GM19397 (cell line): ENCODE data around the gene TLE4.
"Not testable (repeated sequence)": the region's sequence is repeated elsewhere in the genome, so short reads cannot be mapped to it uniquely, and the experiment has no call there.

Experiments
- ATAC-seq: cut with Tn5 transposase; IDR thresholded peaks from one replicate; pipeline ENCODE4 v1.9.1; 2021; ENCODE audit warnings: mild to moderate bottlenecking, moderate library complexity; ENCODE audit not compliant: unreplicated experiment

TLE4 gene

DNA sequence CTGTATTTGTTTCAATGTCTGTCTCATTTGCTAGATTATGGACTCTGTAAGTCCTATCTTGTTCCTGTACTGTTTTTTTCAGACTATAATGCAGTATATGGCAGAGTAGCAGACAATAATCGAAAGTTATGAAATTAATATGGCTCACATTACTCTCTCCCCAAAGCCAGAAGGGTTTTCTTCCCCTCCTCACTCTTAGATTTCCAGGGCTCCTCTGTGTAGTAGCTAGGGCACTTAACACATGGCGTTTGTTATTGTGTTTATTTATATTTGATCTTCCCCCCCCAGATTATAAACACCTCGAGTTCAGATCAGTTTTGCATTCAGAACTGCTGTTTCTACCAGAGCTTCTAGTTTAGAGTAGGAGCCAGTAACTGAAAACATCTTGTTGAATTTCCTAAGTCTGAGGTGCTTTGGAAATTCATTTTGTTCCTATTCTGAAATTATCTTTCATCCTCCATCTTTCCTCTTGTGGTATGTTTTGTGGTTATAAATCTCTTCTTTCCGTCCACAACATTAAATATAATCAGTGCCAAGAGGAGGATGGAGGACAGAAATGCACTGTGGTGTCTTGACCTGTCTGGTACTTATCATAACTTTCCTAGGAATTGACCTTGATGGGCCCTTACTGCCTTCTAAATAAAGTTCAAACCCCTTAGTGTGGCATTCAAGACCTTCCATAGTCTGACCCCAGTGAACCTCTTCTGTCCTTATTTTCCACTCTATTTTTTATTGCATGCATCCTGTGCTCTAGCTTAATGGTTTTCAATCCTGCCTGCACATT is 27.0 kb downstream of the TLE4 start:
- no peak for ATAC-seq

GRCh38 chr9:79600466-79600865 is 28.7 kb downstream of the TLE4 start:
- no peak for ATAC-seq

DNA sequence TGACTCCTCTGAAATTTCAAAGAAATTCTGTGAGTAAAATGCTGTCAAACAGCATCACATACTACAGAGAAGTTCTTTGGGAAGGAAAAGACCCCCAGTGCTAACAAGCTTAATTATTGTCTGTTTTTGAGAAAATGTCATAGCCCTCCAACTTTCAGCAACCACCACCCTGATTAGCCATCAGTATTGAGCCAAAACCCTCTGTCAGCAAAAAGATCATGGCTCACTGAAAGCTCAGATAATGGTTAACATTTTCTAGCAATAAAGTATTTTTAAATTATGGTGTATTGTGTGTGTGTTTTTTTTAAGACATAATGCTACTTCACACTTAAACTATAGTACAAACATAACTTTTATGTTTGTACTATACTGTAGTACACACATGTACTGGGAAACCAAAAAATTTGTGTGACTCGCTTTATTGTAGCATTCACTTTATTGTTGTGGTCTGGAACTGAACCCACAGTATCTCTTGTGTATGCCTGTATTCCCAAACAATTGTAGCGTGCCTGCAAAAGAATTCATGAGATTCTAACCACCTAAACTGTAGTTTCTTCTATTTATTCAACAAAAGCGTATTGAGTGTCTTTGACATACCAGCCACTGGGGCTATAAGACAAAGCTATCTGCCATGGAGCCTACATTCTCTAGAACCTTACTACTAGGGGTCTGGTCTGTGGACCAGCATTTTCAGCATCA is 31.6 kb downstream of the TLE4 start:
- ATAC-seq: no peak

- ATAC-seq: no peak
Measured at GRCh38 chr9:79604149-79604548, 32.4 kb downstream of the TLE4 start.

DNA sequence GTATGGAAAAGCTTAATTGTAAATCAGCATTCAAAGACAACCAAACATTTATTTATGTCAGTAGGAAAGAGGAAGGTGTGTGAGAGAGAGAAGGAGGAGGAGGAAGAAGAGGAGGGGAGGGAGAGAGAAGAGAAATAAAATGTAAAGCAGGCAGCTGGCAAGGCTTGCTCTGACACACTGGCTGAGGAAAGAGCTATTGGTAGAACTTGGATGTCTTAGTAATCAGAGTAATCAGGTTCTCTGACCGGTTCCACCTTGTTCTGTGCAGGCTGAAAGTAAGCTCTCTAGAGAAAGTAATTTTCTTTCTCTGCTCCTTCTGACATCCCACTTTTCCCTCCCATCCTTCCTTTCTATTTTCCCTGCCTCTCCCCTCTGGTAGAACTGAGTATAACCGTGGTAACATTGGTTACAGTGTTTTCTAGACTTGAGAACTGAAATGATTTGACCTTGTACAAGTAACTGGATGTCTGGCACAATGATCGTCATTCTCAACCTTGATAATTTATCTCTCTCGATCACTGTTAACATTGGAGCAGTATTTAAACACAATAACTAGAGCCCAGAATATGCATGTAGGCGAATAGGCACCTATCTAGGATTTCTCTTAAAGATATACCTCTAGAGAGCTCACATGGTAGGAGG is 33.3 kb downstream of the TLE4 start:
- no peak for ATAC-seq

DNA sequence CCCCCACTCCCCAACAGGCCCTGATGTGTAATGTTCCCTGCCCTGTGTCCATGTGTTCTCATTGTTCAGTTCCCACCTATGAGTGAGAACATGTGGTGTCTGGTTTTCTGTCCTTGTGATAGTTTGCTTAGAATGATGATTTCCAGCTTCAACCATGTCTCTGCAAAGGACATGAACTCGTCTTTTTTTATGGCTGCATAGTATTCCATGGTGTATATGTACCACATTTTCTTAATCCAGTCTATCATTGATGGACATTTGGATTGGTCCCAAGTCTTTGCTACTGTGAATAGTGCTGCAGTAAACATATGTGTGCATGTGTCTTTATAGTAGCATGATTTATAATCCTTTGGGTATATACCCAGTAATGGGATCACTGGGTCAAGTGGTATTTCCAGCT is 34.8 kb downstream of the TLE4 start:
- ATAC-seq: not testable (repeated sequence)

- ATAC-seq: no peak
Measured at GRCh38 chr9:79609468-79610018, 37.8 kb downstream of the TLE4 start.

- no peak for ATAC-seq
Measured at GRCh38 chr9:79610019-79610631, 38.4 kb downstream of the TLE4 start.

- peak; percentile 61 for ATAC-seq
Measured at GRCh38 chr9:79610791-79611614, 39.2 kb downstream of the TLE4 start.

DNA sequence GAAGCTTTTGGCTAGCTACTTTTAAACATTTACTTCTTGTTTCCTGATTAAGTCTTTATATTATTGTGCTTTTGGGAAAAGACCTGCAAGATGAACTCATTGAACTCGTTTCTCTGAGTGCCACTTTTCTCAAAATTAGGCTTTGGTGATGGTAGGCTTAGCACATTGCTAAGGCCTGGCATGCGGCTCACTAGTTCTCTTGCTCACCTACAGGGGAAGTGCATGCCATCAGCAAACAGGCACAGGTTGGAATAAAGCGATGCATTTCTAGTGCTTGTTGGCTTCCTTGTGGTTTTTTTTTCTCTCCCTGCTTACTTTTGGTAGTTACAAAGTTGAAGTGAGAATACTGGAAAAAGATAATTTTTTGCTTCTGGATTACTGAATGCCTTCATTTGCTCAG is 41.4 kb downstream of the TLE4 start:
- ATAC-seq: no peak

- ATAC-seq: no peak
Measured at GRCh38 chr9:79615038-79615437, 43.3 kb downstream of the TLE4 start.

- no peak for ATAC-seq
Measured at GRCh38 chr9:79616013-79616412, 44.2 kb downstream of the TLE4 start.

DNA sequence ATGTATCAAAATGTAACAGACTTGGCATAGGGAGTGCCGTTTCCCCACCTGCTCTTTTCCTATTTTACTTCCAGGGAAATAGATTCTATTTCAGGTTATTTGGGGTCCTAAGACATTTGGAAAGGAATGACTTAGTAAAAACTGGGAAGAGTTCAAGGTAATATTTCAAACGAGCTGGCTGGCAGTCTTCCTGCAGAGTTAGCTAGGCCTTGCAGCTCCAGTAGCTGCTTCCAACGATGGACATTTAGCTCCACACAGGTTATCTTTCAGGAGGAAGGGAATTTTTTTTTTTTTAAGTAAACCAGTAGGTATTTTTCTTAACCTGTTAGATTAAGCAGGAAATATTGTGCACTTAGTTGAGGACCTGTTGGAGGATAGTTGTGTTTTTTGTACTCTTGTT is 45.2 kb downstream of the TLE4 start:
- no peak for ATAC-seq

DNA sequence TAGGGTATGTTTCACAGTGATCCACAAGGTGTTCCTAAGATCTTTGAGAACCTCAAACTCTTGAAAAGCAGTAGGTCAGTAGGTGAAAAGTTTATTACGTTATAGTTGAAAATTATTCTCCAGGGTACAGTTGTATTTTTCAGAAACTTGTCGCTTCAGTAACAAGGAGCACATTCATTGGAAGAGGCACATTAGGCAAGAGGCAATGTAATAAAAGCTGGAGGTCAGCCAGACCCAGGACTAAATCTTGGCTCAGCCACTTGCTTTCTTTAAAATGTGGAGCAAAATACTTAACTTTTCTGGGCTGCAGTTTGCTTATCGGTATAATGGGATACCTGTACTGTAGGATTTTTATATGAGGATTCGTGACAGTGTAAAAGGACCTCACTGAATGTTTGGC is 45.6 kb downstream of the TLE4 start:
- no peak for ATAC-seq

- no peak for ATAC-seq
Measured at GRCh38 chr9:79619930-79620329, 48.2 kb downstream of the TLE4 start.

GRCh38 chr9:79621916-79622575 is 50.3 kb downstream of the TLE4 start:
- no peak for ATAC-seq

- ATAC-seq: peak; percentile 92
Measured at GRCh38 chr9:79623799-79624721, 52.3 kb downstream of the TLE4 start.

DNA sequence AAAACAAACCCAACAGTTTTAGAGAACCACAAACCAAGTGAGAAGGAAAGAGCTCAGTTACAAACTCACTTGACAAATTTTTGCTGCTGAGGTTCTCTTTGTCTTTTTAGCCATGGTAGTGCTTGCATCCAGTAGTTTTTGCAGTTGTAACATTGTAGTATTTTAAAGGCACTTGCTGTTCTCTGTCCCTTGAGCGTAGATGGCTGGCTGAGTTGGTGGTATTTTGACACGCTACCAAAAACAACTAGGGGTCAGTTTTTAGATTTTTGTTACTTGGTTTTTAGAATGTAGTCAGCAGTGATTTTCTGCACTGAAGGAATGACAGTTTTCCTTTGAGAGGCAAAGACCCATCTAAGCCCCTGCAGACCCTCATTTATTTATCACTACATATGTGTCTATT is 58.0 kb downstream of the TLE4 start:
- no peak for ATAC-seq
